ENCODE measurements around the gene CDYL2. TPM values are rescaled to one million over a fixed set of nuclear protein-coding genes. Genes with fewer than 3 reads are reported as not detected.

Gene CDYL2
- polyA plus RNA-seq, 1 donor from 2014 or later = 2.6 TPM

- no peaks in the 10 kb centered on the region for H3K9me3 ChIP-seq (ENCODE audit: low read length)
- no peaks in the 10 kb centered on the region for H3K27me3 ChIP-seq (ENCODE audit: insufficient read depth, low read depth, low read length)
- no peaks in the 10 kb centered on the region for H3K9me2 ChIP-seq (ENCODE audit: insufficient read depth, low read length)
- H3K4me2 ChIP-seq (ENCODE audit: low read length) = no peak overlapping the region
- no peaks in the 10 kb centered on the region for H4K20me1 ChIP-seq (ENCODE audit: insufficient read depth)
- H3K79me2 ChIP-seq (replicated peaks; ENCODE audit: insufficient read depth, low read length) = no peaks in the 10 kb centered on the region
- TF ChIP-seq POLR2AphosphoS5 (IDR thresholded peaks at IDR 0.05) = no peak
- TF ChIP-seq MXI1 (conservative IDR thresholded peaks at IDR 0.05; ENCODE audit: poor library complexity, severe bottlenecking) = no peak
- H3K27ac ChIP-seq (ENCODE audit: low read length) = no peak overlapping the region
- no peaks in the 10 kb centered on the region for H3F3A ChIP-seq (ENCODE audit: insufficient read depth, low read length, poor library complexity, severe bottlenecking)
- H3K4me3 ChIP-seq (ENCODE audit: low read length) = no peak overlapping the region
- H3K9ac ChIP-seq (ENCODE audit: low read length) = no peak overlapping the region
- no peaks in the 10 kb centered on the region for H3K36me3 ChIP-seq (ENCODE audit: insufficient read depth, low read length)
- H2AFZ ChIP-seq (ENCODE audit: low read depth, low read length) = no peak overlapping the region
These were observed 164.1 kb downstream of the CDYL2 start for GRCh38 chr16:80640316-80640715.

DNA sequence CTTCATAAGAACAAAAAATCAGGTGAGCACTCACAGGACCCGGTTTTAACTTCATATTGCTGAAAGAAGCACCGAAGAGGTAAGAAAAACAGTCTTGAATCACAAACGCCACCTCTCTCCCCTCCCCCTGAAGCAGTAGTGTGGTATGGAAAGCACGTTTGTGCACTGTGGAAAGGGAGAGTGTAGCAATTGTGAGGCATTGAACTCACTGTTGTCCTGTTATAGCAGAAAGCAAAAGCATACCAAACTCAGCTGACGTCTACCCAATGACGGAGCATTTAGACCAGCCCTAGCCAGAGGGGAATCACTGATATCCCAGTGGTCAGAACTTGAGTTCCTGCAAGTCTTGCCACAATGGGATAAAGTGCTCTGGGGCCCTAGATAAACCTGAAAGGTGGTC, 164.8 kb downstream of the CDYL2 start:
- H2AFZ ChIP-seq (ENCODE audit: low read depth, low read length) = no peak overlapping the region
- H3F3A ChIP-seq (ENCODE audit: insufficient read depth, low read length, poor library complexity, severe bottlenecking) = no peaks in the 10 kb centered on the region
- H3K36me3 ChIP-seq (ENCODE audit: insufficient read depth, low read length) = no peaks in the 10 kb centered on the region
- H3K27ac ChIP-seq (ENCODE audit: low read length) = no peak overlapping the region
- no peak overlapping the region for H3K4me3 ChIP-seq (ENCODE audit: low read length)
- no peaks in the 10 kb centered on the region for H3K27me3 ChIP-seq (ENCODE audit: insufficient read depth, low read depth, low read length)
- no peaks in the 10 kb centered on the region for H4K20me1 ChIP-seq (ENCODE audit: insufficient read depth)
- H3K9me2 ChIP-seq (ENCODE audit: insufficient read depth, low read length) = no peaks in the 10 kb centered on the region
- TF ChIP-seq, protein P1, sequence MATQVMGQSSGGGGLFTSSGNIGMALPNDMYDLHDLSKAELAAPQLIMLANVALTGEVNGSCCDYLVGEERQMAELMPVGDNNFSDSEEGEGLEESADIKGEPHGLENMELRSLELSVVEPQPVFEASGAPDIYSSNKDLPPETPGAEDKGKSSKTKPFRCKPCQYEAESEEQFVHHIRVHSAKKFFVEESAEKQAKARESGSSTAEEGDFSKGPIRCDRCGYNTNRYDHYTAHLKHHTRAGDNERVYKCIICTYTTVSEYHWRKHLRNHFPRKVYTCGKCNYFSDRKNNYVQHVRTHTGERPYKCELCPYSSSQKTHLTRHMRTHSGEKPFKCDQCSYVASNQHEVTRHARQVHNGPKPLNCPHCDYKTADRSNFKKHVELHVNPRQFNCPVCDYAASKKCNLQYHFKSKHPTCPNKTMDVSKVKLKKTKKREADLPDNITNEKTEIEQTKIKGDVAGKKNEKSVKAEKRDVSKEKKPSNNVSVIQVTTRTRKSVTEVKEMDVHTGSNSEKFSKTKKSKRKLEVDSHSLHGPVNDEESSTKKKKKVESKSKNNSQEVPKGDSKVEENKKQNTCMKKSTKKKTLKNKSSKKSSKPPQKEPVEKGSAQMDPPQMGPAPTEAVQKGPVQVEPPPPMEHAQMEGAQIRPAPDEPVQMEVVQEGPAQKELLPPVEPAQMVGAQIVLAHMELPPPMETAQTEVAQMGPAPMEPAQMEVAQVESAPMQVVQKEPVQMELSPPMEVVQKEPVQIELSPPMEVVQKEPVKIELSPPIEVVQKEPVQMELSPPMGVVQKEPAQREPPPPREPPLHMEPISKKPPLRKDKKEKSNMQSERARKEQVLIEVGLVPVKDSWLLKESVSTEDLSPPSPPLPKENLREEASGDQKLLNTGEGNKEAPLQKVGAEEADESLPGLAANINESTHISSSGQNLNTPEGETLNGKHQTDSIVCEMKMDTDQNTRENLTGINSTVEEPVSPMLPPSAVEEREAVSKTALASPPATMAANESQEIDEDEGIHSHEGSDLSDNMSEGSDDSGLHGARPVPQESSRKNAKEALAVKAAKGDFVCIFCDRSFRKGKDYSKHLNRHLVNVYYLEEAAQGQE (IDR thresholded peaks at IDR 0.05; ENCODE audit: borderline replicate concordance) = no peak
- TF ChIP-seq EZH2 (IDR thresholded peaks at IDR 0.05; ENCODE audit: borderline replicate concordance, insufficient read depth, low read length, poor library complexity, severe bottlenecking) (no peak), SMC3 (conservative IDR thresholded peaks at IDR 0.05; ENCODE audit: poor library complexity) (no peak), MXI1 (conservative IDR thresholded peaks at IDR 0.05; ENCODE audit: poor library complexity, severe bottlenecking) (no peak), TAF1 (IDR thresholded peaks at IDR 0.05; ENCODE audit: low read depth) (no peak), RAD21 (conservative IDR thresholded peaks at IDR 0.05) (no peak), POLR2AphosphoS5 (IDR thresholded peaks at IDR 0.05) (no peak), EP300 (conservative IDR thresholded peaks at IDR 0.05; ENCODE audit: poor library complexity, severe bottlenecking) (no peak)
- TF ChIP-seq, protein P2, sequence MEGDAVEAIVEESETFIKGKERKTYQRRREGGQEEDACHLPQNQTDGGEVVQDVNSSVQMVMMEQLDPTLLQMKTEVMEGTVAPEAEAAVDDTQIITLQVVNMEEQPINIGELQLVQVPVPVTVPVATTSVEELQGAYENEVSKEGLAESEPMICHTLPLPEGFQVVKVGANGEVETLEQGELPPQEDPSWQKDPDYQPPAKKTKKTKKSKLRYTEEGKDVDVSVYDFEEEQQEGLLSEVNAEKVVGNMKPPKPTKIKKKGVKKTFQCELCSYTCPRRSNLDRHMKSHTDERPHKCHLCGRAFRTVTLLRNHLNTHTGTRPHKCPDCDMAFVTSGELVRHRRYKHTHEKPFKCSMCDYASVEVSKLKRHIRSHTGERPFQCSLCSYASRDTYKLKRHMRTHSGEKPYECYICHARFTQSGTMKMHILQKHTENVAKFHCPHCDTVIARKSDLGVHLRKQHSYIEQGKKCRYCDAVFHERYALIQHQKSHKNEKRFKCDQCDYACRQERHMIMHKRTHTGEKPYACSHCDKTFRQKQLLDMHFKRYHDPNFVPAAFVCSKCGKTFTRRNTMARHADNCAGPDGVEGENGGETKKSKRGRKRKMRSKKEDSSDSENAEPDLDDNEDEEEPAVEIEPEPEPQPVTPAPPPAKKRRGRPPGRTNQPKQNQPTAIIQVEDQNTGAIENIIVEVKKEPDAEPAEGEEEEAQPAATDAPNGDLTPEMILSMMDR (IDR thresholded peaks at IDR 0.05; ENCODE audit: poor library complexity, severe bottlenecking) = no peak
- no peaks in the 10 kb centered on the region for H3K9me3 ChIP-seq (ENCODE audit: low read length)
- H3K4me2 ChIP-seq (ENCODE audit: low read length) = no peak overlapping the region
- no peaks in the 10 kb centered on the region for H3K79me2 ChIP-seq (replicated peaks; ENCODE audit: insufficient read depth, low read length)
- H3K9ac ChIP-seq (ENCODE audit: low read length) = no peak overlapping the region

DNA sequence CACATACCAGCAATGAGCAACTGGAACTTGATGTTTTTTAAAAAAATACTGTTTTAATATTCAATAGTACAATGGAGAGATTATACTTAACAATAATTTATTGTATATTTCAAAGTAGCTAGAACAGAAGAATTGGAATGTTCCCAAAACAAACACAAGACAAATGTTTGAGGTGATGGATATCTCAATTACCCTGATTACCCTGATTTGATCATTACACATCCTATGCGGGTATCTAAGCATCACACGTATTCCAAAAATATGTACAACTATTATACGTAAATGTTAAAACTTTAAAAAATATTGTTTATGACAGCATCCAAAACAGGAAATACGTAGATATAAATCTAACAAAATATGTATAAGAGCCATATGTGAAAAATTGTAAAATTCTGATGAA, 166.8 kb downstream of the CDYL2 start:
- no peak overlapping the region for H3K4me2 ChIP-seq (ENCODE audit: low read length)
- no peaks in the 10 kb centered on the region for H4K20me1 ChIP-seq (ENCODE audit: insufficient read depth)
- H3K4me3 ChIP-seq (ENCODE audit: low read length) = no peak overlapping the region
- H3K27me3 ChIP-seq (ENCODE audit: insufficient read depth, low read depth, low read length) = no peaks in the 10 kb centered on the region
- H3K36me3 ChIP-seq (ENCODE audit: insufficient read depth, low read length) = no peaks in the 10 kb centered on the region
- no peak overlapping the region for H2AFZ ChIP-seq (ENCODE audit: low read depth, low read length)
- peaks cover 6% of the 10 kb centered on the region for H3K9me3 ChIP-seq (ENCODE audit: low read length)
- no peaks in the 10 kb centered on the region for H3K9me2 ChIP-seq (ENCODE audit: insufficient read depth, low read length)
- H3K79me2 ChIP-seq (replicated peaks; ENCODE audit: insufficient read depth, low read length) = no peaks in the 10 kb centered on the region
- no peak overlapping the region for H3K9ac ChIP-seq (ENCODE audit: low read length)
- TF ChIP-seq, protein P2 (IDR thresholded peaks at IDR 0.05; ENCODE audit: poor library complexity, severe bottlenecking) = no peak
- TF ChIP-seq POLR2AphosphoS5 (IDR thresholded peaks at IDR 0.05) (no peak), SMC3 (conservative IDR thresholded peaks at IDR 0.05; ENCODE audit: poor library complexity) (no peak), TAF1 (IDR thresholded peaks at IDR 0.05; ENCODE audit: low read depth) (no peak), EP300 (conservative IDR thresholded peaks at IDR 0.05; ENCODE audit: poor library complexity, severe bottlenecking) (no peak), MXI1 (conservative IDR thresholded peaks at IDR 0.05; ENCODE audit: poor library complexity, severe bottlenecking) (no peak)
- TF ChIP-seq, protein P1 (IDR thresholded peaks at IDR 0.05; ENCODE audit: borderline replicate concordance) = no peak
- H3K27ac ChIP-seq (ENCODE audit: low read length) = no peak overlapping the region
- H3F3A ChIP-seq (ENCODE audit: insufficient read depth, low read length, poor library complexity, severe bottlenecking) = no peaks in the 10 kb centered on the region
